ENCODE measurements around the gene HSPA4.

- TF ChIP-seq GATA2 (IDR thresholded peaks at IDR 0.05; ENCODE audit: low read depth, low read length) (no peak), GATA3 (IDR thresholded peaks at IDR 0.05; ENCODE audit: low read depth, low read length) (no peak)
Observed at GRCh38 chr5:133147411-133147810, 95.6 kb downstream of the HSPA4 start.
